H1 (cell line): Measurements from ENCODE around the gene ELOVL6. TPM values are rescaled to one million over a fixed set of nuclear protein-coding genes. Genes with fewer than 3 reads are reported as not detected.

Experiments used
- BCL11A ChIP-seq, 2 experiments: IDR thresholded peaks; one replicate each; pipeline ENCODE4 v1.6.1; 2011; ENCODE audit warnings: low read depth in 2 of 2, low read length in 2 of 2, mild to moderate bottlenecking in 2 of 2
- CHD7 ChIP-seq: fragments of 300-600 bp; sonication (generic); IDR thresholded peaks from 2 replicates; pipeline ENCODE4 v1.7.1; 2012; ENCODE audit warnings: low read length, moderate library complexity, mild to moderate bottlenecking, inconsistent platforms; ENCODE audit not compliant: insufficient replicate concordance
- CTCF ChIP-seq, 3 experiments: IDR thresholded peaks; 1 replicate in 2 of 3; 2 replicates in 1 of 3; pipeline versions ENCODE4 v1.5.1 to v1.6.1; 2011; ENCODE audit warnings: low read length in 3 of 3, mild to moderate bottlenecking in 3 of 3, inconsistent platforms in 2 of 3, low read depth in 1 of 3, moderate library complexity in 1 of 3; ENCODE audit not compliant: insufficient read depth in 1 of 3; ENCODE audit errors: control extremely low read depth in 1 of 3
- HDAC2 ChIP-seq, 2 experiments: fragments of 300-600 bp in 1 of 2; sonication (generic) in 1 of 2; IDR thresholded peaks; 2 replicates each; pipeline ENCODE4 v1.6.1; 2011 to 2012; ENCODE audit warnings: low read depth in 2 of 2, low read length in 2 of 2, mild to moderate bottlenecking in 2 of 2, moderate library complexity in 2 of 2, borderline replicate concordance in 1 of 2, inconsistent platforms in 1 of 2
- JUND ChIP-seq: IDR thresholded peaks from 2 replicates; pipeline ENCODE4 v1.6.1; 2011; ENCODE audit warnings: mild to moderate bottlenecking, improper control_type of control experiment, low read length
- NANOG ChIP-seq: IDR thresholded peaks from 2 replicates; pipeline ENCODE4 v1.6.1; 2011; ENCODE audit warnings: low read length, low read depth, mild to moderate bottlenecking, inconsistent platforms; ENCODE audit not compliant: insufficient read depth, poor library complexity, severe bottlenecking
- SP4 ChIP-seq: IDR thresholded peaks from 2 replicates; pipeline ENCODE4 v1.6.1; 2012; ENCODE audit warnings: low read length, inconsistent platforms
- TBP ChIP-seq: IDR thresholded peaks from 2 replicates; pipeline ENCODE4 v1.6.1; 2011; ENCODE audit warnings: low read depth, low read length, improper control_type of control experiment
- ZNF274 ChIP-seq: IDR thresholded peaks from 2 replicates; pipeline ENCODE4 v1.7.0; 2012; ENCODE audit warnings: low read length, borderline replicate concordance; ENCODE audit errors: extremely low read depth
- polyA plus RNA-seq, 7 experiments: library from polyadenylated mRNA; depleted of rRNA in 3 of 7; stranded (reverse) in 5 of 7; unstranded in 2 of 7; fragments of >200 nt in 5 of 7; fragments of 200-250 nt in 2 of 7; gene quantifications; 1 replicate in 5 of 7; 2 replicates in 1 of 7; 4 replicates in 1 of 7; pipeline versions ENCODE4 v1.2.1 to v1.2.3, GENCODE V29; 2011 to 2013; ENCODE audit warnings: missing spikeins in 2 of 7, mixed read lengths in 2 of 7
- total RNA-seq: library from RNA; stranded (reverse); fragmentation: NEBNext Ultra II Directional; extraction: Animal tissue kit (Norgen Biotek cat#: 25700); gene quantifications from 2 replicates; pipeline ENCODE4 v1.2.1, GENCODE V29; 2021

Gene ELOVL6
- total and polyA plus RNA-seq, 2 of the 8 experiments (the other 6 are each of a cell fraction or from before 2014, with no cell fraction given) = 27.8 to 86.6 TPM

- TF ChIP-seq CHD7 (no peak), ZNF274 (no peak), TBP (no peak), CTCF (IDR thresholded peaks at IDR 0.05; ENCODE audit: control extremely low read depth in 1 of 3, insufficient read depth in 1 of 3, low read depth in 1 of 3, low read length in 3 of 3) (no peak), HDAC2 (IDR thresholded peaks at IDR 0.05; ENCODE audit: borderline replicate concordance in 1 of 2, low read depth in 2 of 2, low read length in 2 of 2) (no peak), JUND (no peak), NANOG (no peak), SP4 (no peak), BCL11A (IDR thresholded peaks at IDR 0.05; ENCODE audit: low read depth in 2 of 2, low read length in 2 of 2) (no peak)
Observed at GRCh38 chr4:110135076-110135475, 63.3 kb downstream of the ELOVL6 start (continued).
